OCI-LY3 (cell line): ENCODE results near the gene PPARG.

ENCODE experiments used
- EZH2phosphoT487 ChIP-seq: fragments of 200-600 bp; shearing (Covaris generic); IDR thresholded peaks from 2 replicates; pipeline ENCODE4 v1.6.1; 2018; ENCODE audit warnings: antibody characterized with exemption, mixed run types, low read depth
- TF ChIP-seq, protein P1 (sequence below): fragments of 200-600, 300-600 bp; sonication (generic); IDR thresholded peaks from 2 replicates; pipeline ENCODE4 v1.5.1; 2014; ENCODE audit warnings: antibody characterized with exemption, low read length, low read depth

DNA sequence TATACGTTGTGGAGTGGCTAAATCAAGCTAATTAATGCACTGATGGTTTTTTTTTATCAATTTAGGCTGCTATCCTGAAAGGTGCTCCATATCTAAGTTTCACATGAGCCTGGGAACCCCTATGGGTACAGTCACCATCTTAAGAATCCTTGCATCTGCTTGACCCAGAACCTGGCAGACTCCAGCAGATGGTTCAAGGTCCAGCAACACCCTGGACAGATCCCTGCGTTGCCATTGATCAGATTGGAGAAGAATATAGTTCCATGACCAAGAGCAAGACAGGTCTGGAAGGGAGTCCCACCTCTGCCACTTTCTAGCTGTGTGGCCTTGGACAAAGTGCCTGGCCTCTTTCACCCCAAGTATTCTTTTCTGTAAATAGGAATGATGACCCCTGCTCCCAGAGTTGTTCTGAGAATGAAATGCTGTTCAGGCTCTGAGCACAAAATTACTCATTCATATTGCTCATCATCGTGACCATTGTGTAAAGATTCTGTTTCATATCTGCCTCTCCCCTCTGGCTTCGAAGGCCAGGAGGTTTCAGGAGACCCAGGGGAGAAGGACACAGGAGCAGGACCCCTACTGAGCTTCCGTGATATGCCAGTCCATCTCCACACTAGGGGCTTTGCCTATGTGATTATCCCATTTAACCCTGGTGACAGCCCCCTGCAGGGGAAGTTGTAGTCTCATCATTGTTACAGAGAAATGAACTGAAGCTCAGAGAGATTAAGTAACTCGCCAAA is 165.4 kb downstream of the PPARG start:
- no peak for TF ChIP-seq EZH2phosphoT487
- TF ChIP-seq, protein P1, sequence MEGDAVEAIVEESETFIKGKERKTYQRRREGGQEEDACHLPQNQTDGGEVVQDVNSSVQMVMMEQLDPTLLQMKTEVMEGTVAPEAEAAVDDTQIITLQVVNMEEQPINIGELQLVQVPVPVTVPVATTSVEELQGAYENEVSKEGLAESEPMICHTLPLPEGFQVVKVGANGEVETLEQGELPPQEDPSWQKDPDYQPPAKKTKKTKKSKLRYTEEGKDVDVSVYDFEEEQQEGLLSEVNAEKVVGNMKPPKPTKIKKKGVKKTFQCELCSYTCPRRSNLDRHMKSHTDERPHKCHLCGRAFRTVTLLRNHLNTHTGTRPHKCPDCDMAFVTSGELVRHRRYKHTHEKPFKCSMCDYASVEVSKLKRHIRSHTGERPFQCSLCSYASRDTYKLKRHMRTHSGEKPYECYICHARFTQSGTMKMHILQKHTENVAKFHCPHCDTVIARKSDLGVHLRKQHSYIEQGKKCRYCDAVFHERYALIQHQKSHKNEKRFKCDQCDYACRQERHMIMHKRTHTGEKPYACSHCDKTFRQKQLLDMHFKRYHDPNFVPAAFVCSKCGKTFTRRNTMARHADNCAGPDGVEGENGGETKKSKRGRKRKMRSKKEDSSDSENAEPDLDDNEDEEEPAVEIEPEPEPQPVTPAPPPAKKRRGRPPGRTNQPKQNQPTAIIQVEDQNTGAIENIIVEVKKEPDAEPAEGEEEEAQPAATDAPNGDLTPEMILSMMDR = no peak
